Fibroblast of skin of scalp (primary cell): ENCODE results near the gene CATSPERD.
"Not testable (repeated sequence)": the region's sequence is repeated elsewhere in the genome, so short reads cannot be mapped to it uniquely, and the experiment has no call there.

Source experiments
- DNase-seq: peaks from one replicate; pipeline ENCODE4 v3.0.0-alpha.2; 2013

CATSPERD gene

GRCh38 chr19:5697890-5698634 is 22.4 kb upstream of the CATSPERD start:
- no peak for DNase-seq

GRCh38 chr19:5698635-5699422 is 21.6 kb upstream of the CATSPERD start:
- no peak for DNase-seq

GRCh38 chr19:5700455-5701092 is 19.9 kb upstream of the CATSPERD start:
- no peak for DNase-seq

- DNase-seq = not testable (repeated sequence)
Observed at GRCh38 chr19:5702053-5702410, 18.4 kb upstream of the CATSPERD start.

GRCh38 chr19:5703819-5704818 is 16.3 kb upstream of the CATSPERD start:
- no peak for DNase-seq

GRCh38 chr19:5705552-5705951 is 14.9 kb upstream of the CATSPERD start:
- DNase-seq = no peak

GRCh38 chr19:5706876-5707573 is 13.4 kb upstream of the CATSPERD start:
- no peak for DNase-seq

- DNase-seq = no peak
Observed at GRCh38 chr19:5707576-5708575, 12.6 kb upstream of the CATSPERD start.

- no peak for DNase-seq
Observed at GRCh38 chr19:5711025-5711424, 9.4 kb upstream of the CATSPERD start.

GRCh38 chr19:5711713-5712161 is 8.7 kb upstream of the CATSPERD start:
- no peak for DNase-seq

- no peak for DNase-seq
Observed at GRCh38 chr19:5713228-5713627, 7.2 kb upstream of the CATSPERD start.

- no peak for DNase-seq
Observed at GRCh38 chr19:5714816-5715215, 5.6 kb upstream of the CATSPERD start.

- DNase-seq = no peak
Observed at GRCh38 chr19:5717215-5717935, 3.1 kb upstream of the CATSPERD start.

- peak; percentile 68 for DNase-seq
Observed at GRCh38 chr19:5718037-5718578, 2.3 kb upstream of the CATSPERD start.

- peak; percentile 97 for DNase-seq
Observed at GRCh38 chr19:5718579-5719273, 1.7 kb upstream of the CATSPERD start.

- no peak for DNase-seq
Observed at GRCh38 chr19:5719274-5719960, 1.0 kb upstream of the CATSPERD start.

GRCh38 chr19:5727453-5728050 is 7.1 kb downstream of the CATSPERD start:
- DNase-seq = no peak
